HL-60 (cell line): Measurements from ENCODE around the gene OR4D2.

Experiments
- DNase-seq, 2 experiments: peaks; one replicate each; pipeline ENCODE4 v3.0.0-alpha.2; 2010 to 2020; ENCODE audit warnings: low read depth in 1 of 2, low spot score in 1 of 2
- H3K27ac ChIP-seq: fragments of 250-450 bp; sonication (Bioruptor Pico); replicated peaks from 2 replicates; pipeline ENCODE4 v1.5.1; 2020; ENCODE audit warnings: mild to moderate bottlenecking, moderate library complexity
- H3K27me3 ChIP-seq: fragments of 250-450 bp; sonication (Bioruptor Pico); 2 replicates; pipeline ENCODE4 v1.5.1; 2021; ENCODE audit warnings: mild to moderate bottlenecking, moderate library complexity; ENCODE audit not compliant: insufficient read depth, poor library complexity, severe bottlenecking
- H3K4me3 ChIP-seq: replicated peaks from 2 replicates; pipeline ENCODE4 v1.5.1; 2011; ENCODE audit warnings: mild to moderate bottlenecking, control low read depth, low read length; ENCODE audit not compliant: insufficient read depth
- GABPA ChIP-seq: IDR thresholded peaks from 2 replicates; pipeline ENCODE4 v1.6.1; 2012; ENCODE audit warnings: low read depth
- POLR2AphosphoS5 ChIP-seq: IDR thresholded peaks from 2 replicates; pipeline ENCODE4 v1.6.1; 2012; ENCODE audit warnings: low read depth
- SPI1 ChIP-seq: IDR thresholded peaks from 2 replicates; pipeline ENCODE4 v1.6.1; 2012; ENCODE audit warnings: low read depth, mild to moderate bottlenecking, borderline replicate concordance
- TF ChIP-seq, protein P1 (sequence below): IDR thresholded peaks from 2 replicates; pipeline ENCODE4 v1.6.1; 2012; ENCODE audit warnings: low read depth; ENCODE audit not compliant: insufficient replicate concordance
- TF ChIP-seq, protein P2 (sequence below): IDR thresholded peaks from one replicate; pipeline ENCODE4 v1.5.1; 2011; ENCODE audit warnings: low read length, control low read depth, inconsistent platforms; ENCODE audit not compliant: insufficient read depth

Gene OR4D2

DNA sequence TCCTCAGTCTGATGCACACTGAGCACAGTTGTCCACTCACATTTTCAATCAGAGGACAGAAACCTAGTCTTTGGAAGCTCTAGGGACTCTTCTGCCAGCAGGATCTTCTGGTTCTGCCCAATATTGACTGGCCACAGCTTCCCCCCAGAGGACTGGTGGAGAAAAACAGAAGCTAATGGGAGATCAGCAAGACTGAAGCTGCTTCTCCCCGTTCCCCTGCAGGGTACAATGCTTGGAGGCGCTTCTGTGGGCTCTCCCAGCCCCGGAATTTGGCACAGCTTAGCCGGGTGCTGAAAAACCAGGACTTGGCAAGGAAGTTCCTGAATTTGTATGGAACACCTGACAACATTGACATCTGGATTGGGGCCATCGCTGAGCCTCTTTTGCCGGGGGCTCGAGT is 36.1 kb downstream of the OR4D2 start:
- no peak overlapping the region for H3K4me3 ChIP-seq
- H3K27me3 ChIP-seq: no peaks in the 10 kb centered on the region
- no peak overlapping the region for H3K27ac ChIP-seq
- DNase-seq: no peak
- TF ChIP-seq POLR2AphosphoS5 (no peak), GABPA (no peak), SPI1 (no peak)
- TF ChIP-seq, protein P1, sequence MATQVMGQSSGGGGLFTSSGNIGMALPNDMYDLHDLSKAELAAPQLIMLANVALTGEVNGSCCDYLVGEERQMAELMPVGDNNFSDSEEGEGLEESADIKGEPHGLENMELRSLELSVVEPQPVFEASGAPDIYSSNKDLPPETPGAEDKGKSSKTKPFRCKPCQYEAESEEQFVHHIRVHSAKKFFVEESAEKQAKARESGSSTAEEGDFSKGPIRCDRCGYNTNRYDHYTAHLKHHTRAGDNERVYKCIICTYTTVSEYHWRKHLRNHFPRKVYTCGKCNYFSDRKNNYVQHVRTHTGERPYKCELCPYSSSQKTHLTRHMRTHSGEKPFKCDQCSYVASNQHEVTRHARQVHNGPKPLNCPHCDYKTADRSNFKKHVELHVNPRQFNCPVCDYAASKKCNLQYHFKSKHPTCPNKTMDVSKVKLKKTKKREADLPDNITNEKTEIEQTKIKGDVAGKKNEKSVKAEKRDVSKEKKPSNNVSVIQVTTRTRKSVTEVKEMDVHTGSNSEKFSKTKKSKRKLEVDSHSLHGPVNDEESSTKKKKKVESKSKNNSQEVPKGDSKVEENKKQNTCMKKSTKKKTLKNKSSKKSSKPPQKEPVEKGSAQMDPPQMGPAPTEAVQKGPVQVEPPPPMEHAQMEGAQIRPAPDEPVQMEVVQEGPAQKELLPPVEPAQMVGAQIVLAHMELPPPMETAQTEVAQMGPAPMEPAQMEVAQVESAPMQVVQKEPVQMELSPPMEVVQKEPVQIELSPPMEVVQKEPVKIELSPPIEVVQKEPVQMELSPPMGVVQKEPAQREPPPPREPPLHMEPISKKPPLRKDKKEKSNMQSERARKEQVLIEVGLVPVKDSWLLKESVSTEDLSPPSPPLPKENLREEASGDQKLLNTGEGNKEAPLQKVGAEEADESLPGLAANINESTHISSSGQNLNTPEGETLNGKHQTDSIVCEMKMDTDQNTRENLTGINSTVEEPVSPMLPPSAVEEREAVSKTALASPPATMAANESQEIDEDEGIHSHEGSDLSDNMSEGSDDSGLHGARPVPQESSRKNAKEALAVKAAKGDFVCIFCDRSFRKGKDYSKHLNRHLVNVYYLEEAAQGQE: no peak
- TF ChIP-seq, protein P2, sequence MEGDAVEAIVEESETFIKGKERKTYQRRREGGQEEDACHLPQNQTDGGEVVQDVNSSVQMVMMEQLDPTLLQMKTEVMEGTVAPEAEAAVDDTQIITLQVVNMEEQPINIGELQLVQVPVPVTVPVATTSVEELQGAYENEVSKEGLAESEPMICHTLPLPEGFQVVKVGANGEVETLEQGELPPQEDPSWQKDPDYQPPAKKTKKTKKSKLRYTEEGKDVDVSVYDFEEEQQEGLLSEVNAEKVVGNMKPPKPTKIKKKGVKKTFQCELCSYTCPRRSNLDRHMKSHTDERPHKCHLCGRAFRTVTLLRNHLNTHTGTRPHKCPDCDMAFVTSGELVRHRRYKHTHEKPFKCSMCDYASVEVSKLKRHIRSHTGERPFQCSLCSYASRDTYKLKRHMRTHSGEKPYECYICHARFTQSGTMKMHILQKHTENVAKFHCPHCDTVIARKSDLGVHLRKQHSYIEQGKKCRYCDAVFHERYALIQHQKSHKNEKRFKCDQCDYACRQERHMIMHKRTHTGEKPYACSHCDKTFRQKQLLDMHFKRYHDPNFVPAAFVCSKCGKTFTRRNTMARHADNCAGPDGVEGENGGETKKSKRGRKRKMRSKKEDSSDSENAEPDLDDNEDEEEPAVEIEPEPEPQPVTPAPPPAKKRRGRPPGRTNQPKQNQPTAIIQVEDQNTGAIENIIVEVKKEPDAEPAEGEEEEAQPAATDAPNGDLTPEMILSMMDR: no peak

DNA sequence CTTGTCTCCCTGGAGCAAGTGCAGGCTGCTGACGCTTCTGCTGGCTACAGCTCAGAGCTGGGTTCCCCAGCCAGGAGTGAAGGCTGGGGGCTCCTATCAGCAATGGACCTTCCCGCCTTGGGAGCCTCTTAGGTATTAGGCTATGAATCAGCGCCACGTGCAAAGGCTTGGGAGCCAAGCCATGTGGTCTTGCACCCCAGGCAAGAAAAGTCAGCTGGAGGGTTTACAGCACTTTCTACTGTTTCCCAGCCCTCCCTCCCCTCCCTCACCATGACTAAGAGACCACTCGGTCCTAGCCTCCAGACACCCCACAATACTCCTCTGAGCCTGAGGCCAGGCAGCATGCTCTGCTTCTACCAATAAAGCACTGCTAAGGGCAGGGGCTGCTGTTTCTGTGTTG is 38.0 kb downstream of the OR4D2 start:
- TF ChIP-seq POLR2AphosphoS5: no peak
- TF ChIP-seq SPI1: no peak
- TF ChIP-seq, protein P1: no peak
- TF ChIP-seq, protein P2: no peak
- no peak for TF ChIP-seq GABPA
- no peak overlapping the region for H3K27ac ChIP-seq
- DNase-seq: no peak
- no peaks in the 10 kb centered on the region for H3K27me3 ChIP-seq
- no peak overlapping the region for H3K4me3 ChIP-seq

DNA sequence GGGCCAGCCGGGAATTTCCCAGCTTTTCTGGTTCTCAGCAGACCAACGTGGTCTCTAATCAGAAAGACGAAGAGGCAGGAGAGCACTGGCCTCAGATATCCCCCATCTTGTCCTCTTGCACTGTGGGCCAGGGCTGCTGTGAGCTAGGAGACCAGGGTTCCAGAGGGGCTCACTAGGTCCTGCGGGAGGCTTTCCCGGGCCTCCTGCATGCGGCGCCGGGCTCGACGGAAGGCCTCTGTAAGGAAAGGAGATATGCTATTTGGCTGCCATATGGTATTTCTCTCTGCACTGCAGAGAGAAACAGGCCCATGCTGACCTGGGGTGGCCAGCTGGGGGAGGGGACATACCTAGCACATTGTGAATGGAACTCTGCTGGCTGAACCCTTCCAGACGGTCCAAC is 39.2 kb downstream of the OR4D2 start:
- Histone ChIP-seq H3K4me3 (no peak overlapping the region), H3K27me3 (no peaks in the 10 kb centered on the region), H3K27ac (no peak overlapping the region)
- DNase-seq: no peak
- TF ChIP-seq SPI1 (no peak), GABPA (no peak), POLR2AphosphoS5 (no peak)
- TF ChIP-seq, protein P2: no peak
- TF ChIP-seq, protein P1: no peak
